Small intestine (tissue), 7 donors: ENCODE measurements around the gene LYRM4. TPM values are rescaled to one million over a fixed set of nuclear protein-coding genes. Genes with fewer than 3 reads are reported as not detected.

Experiments
- DNase-seq, 2 donors: peaks; one replicate each; pipeline versions ENCODE4 v3.0.0 to v3.0.0-alpha.2; 2013
- FAIRE-seq: peaks from 2 replicates; lab custom pipeline; 2012; peaks lifted over from hg19 to GRCh38; lab: Jason Lieb, UNC
- H3K27ac ChIP-seq, 3 donors: one replicate each; pipeline ENCODE4 v1.5.1; 2013; ENCODE audit warnings: low read length in 2 of 3, mild to moderate bottlenecking in 2 of 3, control low read depth in 1 of 3, inconsistent platforms in 1 of 3, low read depth in 1 of 3, moderate library complexity in 1 of 3
- H3K27me3 ChIP-seq, 3 donors: one replicate each; pipeline ENCODE4 v1.6.1; 2013; ENCODE audit warnings: low read length in 3 of 3, inconsistent platforms in 1 of 3; ENCODE audit not compliant: control insufficient read depth in 3 of 3, insufficient read depth in 3 of 3
- H3K36me3 ChIP-seq, 3 donors: one replicate each; pipeline ENCODE4 v1.6.1; 2013; ENCODE audit warnings: low read length in 3 of 3, inconsistent platforms in 1 of 3, low read depth in 1 of 3, mild to moderate bottlenecking in 1 of 3, moderate library complexity in 1 of 3; ENCODE audit not compliant: control insufficient read depth in 3 of 3, insufficient read depth in 2 of 3
- H3K4me1 ChIP-seq, 3 donors: one replicate each; pipeline ENCODE4 v1.6.1; 2013; ENCODE audit warnings: low read length in 2 of 3, inconsistent platforms in 1 of 3, low read depth in 1 of 3, mild to moderate bottlenecking in 1 of 3, moderate library complexity in 1 of 3; ENCODE audit not compliant: control insufficient read depth in 3 of 3, insufficient read depth in 2 of 3
- H3K4me3 ChIP-seq, 3 donors: one replicate each; pipeline ENCODE4 v1.5.1; 2013; ENCODE audit warnings: low read length in 3 of 3, control low read depth in 1 of 3, inconsistent platforms in 1 of 3, low read depth in 1 of 3, mild to moderate bottlenecking in 1 of 3, moderate library complexity in 1 of 3
- H3K9me3 ChIP-seq, 2 donors: one replicate each; pipeline ENCODE4 v1.6.1; 2013; ENCODE audit warnings: low read depth in 1 of 2, low read length in 1 of 2; ENCODE audit not compliant: control insufficient read depth in 2 of 2, insufficient read depth in 1 of 2
- WGBS, 3 donors: extraction: QIAGEN DNeasy Blood & Tissue Kit; methylation state at CpG; one replicate each; pipeline ENCODE4 v1.1.7; 2013; 5-methylcytosine and 5-hydroxymethylcytosine counted together
- polyA plus RNA-seq, 4 donors: library from polyadenylated mRNA; stranded (reverse) in 3 of 4; unstranded in 1 of 4; fragments of 200-250 nt in 3 of 4; fragments of 120-200 nt in 1 of 4; gene quantifications; one replicate each; pipeline versions ENCODE4 v1.2.1 to v1.2.3, GENCODE V29; 2013
- donor health status: healthy with polysubstance abuse.
- donor health status: control.
- donor health status: control.
- donor health status: Bipolar disorder and iron deficiency.
- donor health status: healthy.

The LYRM4 gene
- polyA plus RNA-seq, 4 donors = 6.5 to 20.5 (median 14.3) TPM

DNA sequence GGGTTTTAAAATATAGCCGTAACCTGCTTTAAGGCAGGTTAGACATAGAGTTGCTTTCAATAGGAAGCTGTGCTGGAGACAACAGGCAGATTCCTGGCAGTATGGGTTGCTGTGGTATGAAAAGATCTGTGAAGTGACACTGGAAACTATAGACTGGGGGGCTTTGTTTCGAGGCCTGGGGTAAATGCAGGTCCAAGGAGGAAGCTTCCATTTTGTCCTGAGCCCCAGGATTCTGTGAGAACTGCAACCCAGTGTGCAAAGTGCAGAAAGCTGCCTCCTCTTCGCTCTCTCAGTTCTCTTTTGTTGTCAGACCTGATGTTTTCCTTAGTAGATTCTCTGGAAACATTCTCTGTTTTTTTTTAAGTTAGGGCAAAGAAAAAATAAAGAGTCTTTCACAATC is 86.9 kb downstream of the LYRM4 start:
- WGBS, 3 donors = 88 to 92% (median 92%) methylated on average over 3 of the region's 3 CpGs
- H3K4me3 ChIP-seq = no peak overlapping the region
- H3K36me3 ChIP-seq = no peaks in the 10 kb centered on the region
- H3K9me3 ChIP-seq = no peaks in the 10 kb centered on the region
- no peaks in the 10 kb centered on the region for H3K27me3 ChIP-seq
- FAIRE-seq (no peak), DNase-seq (no peak)
- H3K27ac ChIP-seq = peak overlapping the region in 1 of 3 donors; percentile 46
- no peaks in the 10 kb centered on the region for H3K4me1 ChIP-seq

DNA sequence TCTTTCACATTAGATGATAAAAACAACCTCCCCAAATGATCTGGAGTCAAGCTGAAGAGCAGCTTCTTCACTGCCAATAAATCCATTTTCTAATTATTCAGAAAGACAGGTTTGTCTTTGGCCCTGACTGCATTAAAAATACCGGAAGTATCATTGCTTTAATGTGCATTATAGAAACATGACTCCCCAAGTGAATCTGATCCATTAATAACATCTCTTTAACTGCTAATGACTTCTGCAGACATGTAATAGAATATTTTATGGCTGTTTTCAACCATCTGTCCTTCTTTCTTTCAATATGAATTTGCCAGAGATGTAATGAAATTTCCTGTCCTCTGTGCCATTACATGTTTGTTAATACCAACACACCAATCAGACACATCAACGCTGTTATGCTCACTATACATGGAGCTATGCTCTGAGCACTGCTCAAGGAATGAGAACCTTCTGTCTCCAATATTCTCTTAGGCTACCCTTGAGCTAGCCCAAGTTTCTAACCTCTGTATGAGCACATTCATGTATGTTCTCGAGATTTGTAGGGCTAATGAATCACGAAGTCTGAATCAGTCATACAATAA is 87.8 kb downstream of the LYRM4 start:
- Histone ChIP-seq H3K9me3 (no peaks in the 10 kb centered on the region), H3K27ac (no peak overlapping the region), H3K4me1 (no peaks in the 10 kb centered on the region), H3K36me3 (no peaks in the 10 kb centered on the region), H3K27me3 (no peaks in the 10 kb centered on the region), H3K4me3 (no peak overlapping the region)
- FAIRE-seq = no peak
- no peak for DNase-seq
- WGBS, 3 donors = 83 to 93% (median 92%) methylated on average over 4 of the region's 4 CpGs

DNA sequence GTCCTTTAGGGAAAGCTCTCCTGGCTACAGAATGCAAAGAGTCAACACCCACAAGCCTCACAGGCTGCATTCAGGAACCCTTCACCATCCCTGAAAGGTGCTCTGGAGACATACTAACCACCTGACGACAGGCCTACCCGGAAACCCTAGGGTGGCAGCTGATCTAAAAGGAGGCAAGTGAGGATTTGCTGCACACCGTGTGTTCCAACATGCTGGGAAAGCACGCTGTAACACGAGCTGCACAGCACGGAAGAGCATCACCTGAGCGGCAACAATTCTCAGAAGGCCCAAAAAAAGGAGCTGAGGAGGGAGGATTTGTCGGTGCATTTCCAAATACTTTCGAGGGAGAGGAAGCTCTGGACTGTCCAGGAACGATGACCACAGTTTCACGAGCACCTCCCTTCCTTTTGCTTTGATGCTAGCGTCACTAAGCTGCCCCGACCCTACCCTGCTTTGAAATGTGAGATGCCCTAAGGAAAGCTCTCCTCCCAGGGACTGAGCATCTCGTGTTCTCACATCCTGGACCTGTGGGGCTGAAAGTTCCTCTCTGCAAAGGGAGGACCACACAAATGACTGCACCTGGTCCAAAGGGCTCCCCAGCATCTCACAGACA is 88.6 kb downstream of the LYRM4 start:
- Histone ChIP-seq H3K9me3 (no peaks in the 10 kb centered on the region), H3K4me3 (no peak overlapping the region), H3K27ac (no peak overlapping the region), H3K4me1 (no peaks in the 10 kb centered on the region), H3K27me3 (no peaks in the 10 kb centered on the region), H3K36me3 (no peaks in the 10 kb centered on the region)
- FAIRE-seq (no peak), DNase-seq (no peak)
- WGBS, 3 donors = 84 to 89% (median 86%) methylated on average over 14 of the region's 14 CpGs

DNA sequence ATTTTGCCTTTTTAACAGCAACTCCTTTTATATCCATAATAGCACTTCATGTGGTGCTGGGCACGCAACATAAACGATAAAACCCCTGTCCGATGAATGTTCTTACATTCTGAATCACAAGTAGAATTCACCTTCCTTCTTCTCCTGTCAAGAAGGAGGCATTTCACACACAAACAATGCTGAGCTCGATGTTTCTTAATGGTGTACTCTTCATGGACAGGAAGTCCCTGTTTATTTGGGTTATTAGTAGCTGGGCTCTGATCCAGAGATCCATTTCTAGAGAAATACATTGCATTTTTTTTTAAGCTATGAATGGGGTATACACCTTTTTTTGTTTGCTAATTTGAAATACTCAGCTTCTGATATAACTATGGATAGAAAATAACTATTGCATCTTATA is 93.2 kb downstream of the LYRM4 start:
- FAIRE-seq (no peak), DNase-seq (no peak)
- H3K36me3 ChIP-seq = no peaks in the 10 kb centered on the region
- H3K27ac ChIP-seq = no peak overlapping the region
- 63 to 89% (median 79%) methylated on average over 4 of the region's 4 CpGs for WGBS, 3 donors
- no peak overlapping the region for H3K4me3 ChIP-seq
- H3K9me3 ChIP-seq = no peaks in the 10 kb centered on the region
- no peaks in the 10 kb centered on the region for H3K27me3 ChIP-seq
- H3K4me1 ChIP-seq = no peaks in the 10 kb centered on the region

DNA sequence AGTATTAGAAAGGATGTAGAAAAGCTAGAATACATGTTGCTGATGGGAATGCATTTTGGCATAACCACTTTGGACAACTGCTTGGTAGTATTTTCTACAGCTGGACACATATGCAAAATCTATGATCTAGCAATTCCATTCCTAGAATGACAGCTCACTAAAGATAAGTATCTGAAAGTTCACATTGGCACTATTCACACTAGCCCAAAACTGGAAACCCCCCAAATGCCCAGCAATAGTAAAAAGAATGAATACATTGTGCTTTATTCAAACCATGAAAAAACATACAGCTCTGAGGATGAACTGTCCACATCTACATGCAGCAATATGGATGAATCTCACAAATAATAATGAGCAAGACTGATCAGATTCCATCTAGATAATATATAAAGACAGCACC is 96.7 kb downstream of the LYRM4 start:
- DNase-seq = no peak
- FAIRE-seq = no peak
- Histone ChIP-seq H3K27me3 (no peaks in the 10 kb centered on the region), H3K36me3 (no peaks in the 10 kb centered on the region), H3K4me3 (no peak overlapping the region), H3K27ac (no peak overlapping the region), H3K4me1 (no peaks in the 10 kb centered on the region), H3K9me3 (no peaks in the 10 kb centered on the region)

DNA sequence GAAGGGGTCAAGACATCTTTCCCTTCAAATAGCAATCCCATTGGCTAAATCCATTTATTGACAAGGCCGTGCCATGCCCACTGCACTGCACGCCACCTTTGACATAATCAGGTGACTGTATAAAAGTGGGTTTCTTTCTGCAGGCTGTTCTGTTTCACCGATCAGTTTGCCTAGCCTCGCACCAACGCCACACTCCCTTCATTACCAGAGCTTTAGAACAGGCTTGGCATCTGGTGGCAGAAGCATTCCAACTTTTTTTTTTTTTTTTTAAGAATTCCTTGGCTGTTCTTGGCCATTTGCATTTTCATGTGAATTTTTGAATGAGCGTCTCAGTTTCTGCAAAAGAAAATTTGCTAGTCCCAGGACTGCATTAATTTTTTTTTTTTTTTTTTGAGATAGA is 97.5 kb downstream of the LYRM4 start:
- no peaks in the 10 kb centered on the region for H3K27me3 ChIP-seq
- no peaks in the 10 kb centered on the region for H3K4me1 ChIP-seq
- DNase-seq (no peak), FAIRE-seq (no peak)
- H3K9me3 ChIP-seq = no peaks in the 10 kb centered on the region
- no peaks in the 10 kb centered on the region for H3K36me3 ChIP-seq
- H3K27ac ChIP-seq = no peak overlapping the region
- WGBS, 3 donors = 97 to 99% (median 99%) methylated on average over 6 of the region's 6 CpGs
- no peak overlapping the region for H3K4me3 ChIP-seq

DNA sequence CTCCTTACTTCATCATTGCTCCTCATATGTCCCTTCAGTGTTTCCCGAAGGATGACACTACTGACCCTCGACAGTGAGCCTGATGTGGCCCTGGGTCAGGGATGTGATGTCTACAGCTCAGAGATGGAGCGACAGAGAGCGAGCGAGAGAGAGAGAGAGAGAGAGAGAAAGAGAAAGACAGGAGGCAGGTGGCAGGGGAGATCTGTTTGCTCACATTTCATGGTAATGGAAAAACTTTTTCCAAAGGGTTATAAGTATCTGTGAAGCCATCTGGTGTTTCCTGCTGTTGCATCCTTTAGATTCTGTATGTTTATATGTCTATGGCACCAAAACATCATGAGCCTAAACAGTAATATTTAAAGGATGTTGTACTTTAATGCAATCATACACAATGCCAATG is 98.4 kb downstream of the LYRM4 start:
- H3K9me3 ChIP-seq = no peaks in the 10 kb centered on the region
- no peak overlapping the region for H3K27ac ChIP-seq
- DNase-seq = no peak
- FAIRE-seq = no peak
- H3K27me3 ChIP-seq = no peaks in the 10 kb centered on the region
- no peaks in the 10 kb centered on the region for H3K4me1 ChIP-seq
- WGBS, 3 donors = 85 to 94% (median 86%) methylated on average over 5 of the region's 5 CpGs
- H3K36me3 ChIP-seq = no peaks in the 10 kb centered on the region
- H3K4me3 ChIP-seq = no peak overlapping the region

DNA sequence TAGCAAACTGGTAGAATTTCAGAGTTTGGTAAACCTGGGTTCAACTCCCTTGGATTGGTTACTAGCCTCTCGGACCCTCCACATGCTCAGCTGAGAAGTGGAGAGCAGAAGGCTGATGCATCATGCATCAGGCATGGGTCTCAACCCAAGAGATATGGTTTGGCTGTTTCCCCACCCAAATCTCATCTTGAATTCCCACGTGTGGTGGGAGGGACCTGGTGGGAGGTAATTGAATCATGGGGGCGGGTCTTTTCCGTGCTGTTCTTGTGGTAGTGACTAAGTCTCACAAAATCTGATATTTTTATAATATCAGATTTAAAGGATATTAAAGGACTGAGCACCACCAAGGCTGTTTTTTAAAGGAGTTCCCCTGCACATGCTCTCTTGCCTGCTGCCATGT is 100.5 kb downstream of the LYRM4 start:
- FAIRE-seq = no peak

DNA sequence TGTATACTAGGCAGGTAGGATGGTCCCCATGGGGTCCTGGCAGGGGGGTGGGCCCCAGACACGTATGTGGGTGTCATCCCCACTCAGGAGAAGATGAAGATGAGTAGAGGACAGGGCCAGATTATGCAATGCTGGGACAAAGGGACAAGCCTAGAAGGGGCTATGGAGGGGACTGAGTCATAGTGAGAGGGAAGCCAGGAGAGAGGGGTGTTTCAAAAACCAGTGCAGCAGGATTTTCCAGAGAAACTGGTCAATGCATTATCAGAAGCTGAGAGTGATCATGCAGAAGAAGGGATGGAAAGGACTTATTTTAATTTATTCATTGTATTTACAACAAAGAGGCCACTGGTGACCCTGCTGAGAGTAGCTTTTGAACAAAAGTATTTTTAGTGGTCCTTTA is 101.6 kb downstream of the LYRM4 start:
- no peak for DNase-seq
- WGBS, 3 donors = 68 to 93% (median 86%) methylated on average over 1 of the region's 1 CpG
- Histone ChIP-seq H3K36me3 (no peaks in the 10 kb centered on the region), H3K9me3 (no peaks in the 10 kb centered on the region), H3K27ac (no peak overlapping the region), H3K27me3 (no peaks in the 10 kb centered on the region), H3K4me3 (no peak overlapping the region), H3K4me1 (no peaks in the 10 kb centered on the region)
- FAIRE-seq = no peak

More for the DNA sequence above, 100.5 kb downstream of the LYRM4 start:
- no peaks in the 10 kb centered on the region for H3K4me1 ChIP-seq
- WGBS, 3 donors = 88 to 94% (median 90%) methylated on average over 4 of the region's 4 CpGs
- H3K27me3 ChIP-seq = no peaks in the 10 kb centered on the region
- no peak for DNase-seq
- no peaks in the 10 kb centered on the region for H3K9me3 ChIP-seq
- no peak overlapping the region for H3K4me3 ChIP-seq
- no peak overlapping the region for H3K27ac ChIP-seq
- no peaks in the 10 kb centered on the region for H3K36me3 ChIP-seq
